Stomach (tissue), 4 donors: Measurements from ENCODE around the gene TADA3.

ENCODE experiments used
- EP300 ChIP-seq: sonication (generic); formaldehyde crosslinking; IDR thresholded peaks from one replicate; pipeline ENCODE4 v1.6.1; 2017; ENCODE audit warnings: antibody characterized with exemption
- POLR2A ChIP-seq, 4 donors: fragments of 450-650 bp; IDR thresholded peaks; one replicate each; pipeline ENCODE4 v1.6.1; 2016; ENCODE audit warnings: antibody characterized with exemption in 4 of 4, control low read depth in 2 of 4, mild to moderate bottlenecking in 1 of 4, moderate library complexity in 1 of 4

DNA sequence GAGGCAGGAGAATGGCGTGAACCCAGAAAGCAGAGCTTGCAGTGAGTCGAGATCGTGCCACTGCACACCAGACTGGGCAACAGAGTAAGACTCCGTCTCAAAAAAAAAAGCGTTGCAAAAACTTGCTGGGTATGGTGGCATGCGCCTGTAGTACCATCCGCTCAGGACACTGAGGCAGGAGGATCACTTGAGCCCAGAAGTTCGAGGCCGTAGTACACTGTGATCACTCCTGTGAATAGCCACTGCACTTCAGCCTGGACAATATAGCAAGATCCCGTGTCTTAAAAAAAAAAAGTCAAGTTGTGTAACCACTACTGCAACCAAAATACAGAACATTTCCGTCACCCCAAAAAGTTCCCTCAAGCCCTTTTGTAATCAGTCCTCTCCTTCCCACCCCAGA, 2.1 kb upstream of the TADA3 start:
- TF ChIP-seq EP300 (no peak), POLR2A (IDR thresholded peaks at IDR 0.05) (no peak)
